Panc1 (cell line): ENCODE data around the gene IGF2R. TPM values are rescaled to one million over a fixed set of nuclear protein-coding genes. Genes with fewer than 3 reads are reported as not detected.
A peak's percentile ranks its signal among the peaks of the same experiment; 100 is the strongest.
"Not testable (repeated sequence)": the region's sequence is repeated elsewhere in the genome, so short reads cannot be mapped to it uniquely, and the experiment has no call there.

Experiments used
- ATAC-seq: fragments of 200-7000 bp; cut with Tn5 transposase; 2 replicates; pipeline ENCODE4 v1.9.1; 2020; ENCODE audit warnings: mild to moderate bottlenecking, moderate library complexity
- BruUV-seq: library from RNA; stranded (reverse); fragments of 400-500 nt; replicated peaks from 2 replicates; lab custom pipeline; 2021; lab: Mats Ljungman, UMichigan
- CTCF ChIA-PET: fragments of 300-600 bp; sonication (Branson Sonifier 250); formaldehyde crosslinking; loops from one replicate; lab custom pipeline; 2022; ENCODE audit warnings: antibody characterized with exemption; lab: Charles Lee
- POLR2A ChIA-PET: fragments of 300-600 bp; sonication (Branson Sonifier 250); formaldehyde crosslinking; loops from one replicate; lab custom pipeline; 2022; ENCODE audit warnings: antibody characterized with exemption; lab: Charles Lee
- DNase-seq: peaks from one replicate; pipeline ENCODE4 v3.0.0-alpha.2; 2010; ENCODE audit warnings: low read depth, low spot score
- H3K27ac ChIP-seq: 2 replicates; pipeline ENCODE4 v1.5.1; 2011; ENCODE audit warnings: mild to moderate bottlenecking, low read length, inconsistent platforms
- H3K27me3 ChIP-seq: fragments of 200-500 bp; sonication (Bioruptor generic); 2 replicates; pipeline ENCODE4 v1.6.0; 2014; ENCODE audit warnings: low read length, inconsistent platforms; ENCODE audit not compliant: control insufficient read depth, insufficient read depth
- H3K36me3 ChIP-seq: fragments of 200-500 bp; sonication (Bioruptor generic); 2 replicates; pipeline ENCODE4 v1.5.1; 2014; ENCODE audit warnings: inconsistent platforms, mild to moderate bottlenecking, low read length, moderate library complexity; ENCODE audit not compliant: control insufficient read depth, insufficient read depth
- H3K4me1 ChIP-seq: 2 replicates; pipeline ENCODE4 v1.5.1; 2011; ENCODE audit warnings: inconsistent platforms, mild to moderate bottlenecking, low read length, moderate library complexity; ENCODE audit not compliant: control insufficient read depth, insufficient read depth
- H3K4me3 ChIP-seq, 2 experiments: 2 replicates each; pipeline ENCODE4 v1.5.1; 2011 to 2012; ENCODE audit warnings: low read depth in 2 of 2, low read length in 2 of 2, mild to moderate bottlenecking in 2 of 2, inconsistent platforms in 1 of 2, moderate library complexity in 1 of 2
- H3K9me3 ChIP-seq: fragments of 200-500 bp; sonication (Bioruptor generic); 2 replicates; pipeline ENCODE4 v1.5.1; 2014; ENCODE audit warnings: low read depth, mild to moderate bottlenecking, inconsistent platforms, low read length, moderate library complexity; ENCODE audit not compliant: control insufficient read depth, insufficient read depth
- CTCF ChIP-seq: fragments of 450-650 bp; IDR thresholded peaks from 2 replicates; pipeline ENCODE4 v1.5.1; 2017; ENCODE audit warnings: mild to moderate bottlenecking
- POLR2AphosphoS5 ChIP-seq: IDR thresholded peaks from 2 replicates; pipeline ENCODE4 v1.6.1; 2012; ENCODE audit warnings: mild to moderate bottlenecking, low read depth, low read length, moderate library complexity
- REST ChIP-seq, 2 experiments: IDR thresholded peaks; 2 replicates each; pipeline ENCODE4 v1.6.1; 2011 to 2012; ENCODE audit warnings: low read depth in 2 of 2, control low read depth in 1 of 2, low read length in 1 of 2, mild to moderate bottlenecking in 1 of 2, moderate library complexity in 1 of 2; ENCODE audit not compliant: insufficient read depth in 1 of 2
- SIN3A ChIP-seq: IDR thresholded peaks from 2 replicates; pipeline ENCODE4 v1.6.1; 2012; ENCODE audit warnings: low read depth, mild to moderate bottlenecking, low read length, moderate library complexity, borderline replicate concordance; ENCODE audit not compliant: insufficient read depth
- TCF7L2 ChIP-seq: IDR thresholded peaks from 2 replicates; pipeline ENCODE4 v1.6.1; 2011; ENCODE audit warnings: mild to moderate bottlenecking, low read depth, low read length, inconsistent platforms
- in situ Hi-C: cut with HindIII; loops from 2 replicates; pipeline ENCODE4 v1.10.0; 2016; ENCODE audit warnings: low sequenced_read_pairs, low pct_unique_long_range_greater_than_20kb
- intact Hi-C: fragments of 100-400 bp; cut with micrococcal nuclease; formaldehyde crosslinking; loops from one replicate; pipeline ENCODE4 v1.10.0; 2022; ENCODE audit not compliant: unreplicated experiment
- total RNA-seq: library from RNA; stranded (reverse); gene quantifications from one replicate; pipeline ENCODE4 v1.2.1, GENCODE V29; 2021; ENCODE audit not compliant: unreplicated experiment

IGF2R gene
- total RNA-seq, 1 experiment from 2014 or later, result 163 TPM

- BruUV-seq, result no TSS peak
- TF ChIP-seq CTCF (no peak), SIN3A (no peak), REST (IDR thresholded peaks at IDR 0.05; ENCODE audit: insufficient read depth in 1 of 2, low read depth in 2 of 2, low read length in 1 of 2) (no peak), POLR2AphosphoS5 (no peak), TCF7L2 (no peak)
- DNase-seq (no peak), ATAC-seq (no peak)
- intact Hi-C loops (no loop called here), in situ Hi-C loops (no loop called here)
- no peaks in the 10 kb centered on the region; the same call in 1 of the 2 replicates for H3K36me3 ChIP-seq
- H3K9me3 ChIP-seq, result no peaks in the 10 kb centered on the region
- CTCF ChIA-PET, result no interaction called here
- H3K4me3 ChIP-seq, result no peak overlapping the region
- POLR2A ChIA-PET, result no interaction called here
- no peak overlapping the region for H3K27ac ChIP-seq
- H3K4me1 ChIP-seq, result peaks cover 10% of the 10 kb centered on the region
- H3K27me3 ChIP-seq, result peaks cover 4% of the 10 kb centered on the region; the same call in 1 of the 2 replicates
Observed at GRCh38 chr6:159966981-159967380, 1.9 kb upstream of the IGF2R start.

- in situ Hi-C loops, BruUV-seq, CTCF ChIA-PET, ATAC-seq, H3K4me3 ChIP-seq, DNase-seq, H3K27me3 ChIP-seq, intact Hi-C loops, H3K36me3 ChIP-seq, H3K9me3 ChIP-seq, POLR2A ChIA-PET: not testable (repeated sequence)
- Histone ChIP-seq H3K4me1 (peaks cover 16% of the 10 kb centered on the region), H3K27ac (peak overlapping the region; percentile 96; the same call in 1 of the 2 replicates)
Observed at GRCh38 chr6:159967621-159968020, 1.3 kb upstream of the IGF2R start.

- TF ChIP-seq CTCF, result no peak
- no peak for TF ChIP-seq TCF7L2
- TF ChIP-seq REST (IDR thresholded peaks at IDR 0.05; ENCODE audit: insufficient read depth in 1 of 2, low read depth in 2 of 2, low read length in 1 of 2), result no peak
- 0 out of 2 replicates have a peak, but pooled peaks have one; percentile 48 for TF ChIP-seq SIN3A
- intact Hi-C loops, result no loop called here
Observed at GRCh38 chr6:159969204-159969912, 476 bp downstream of the IGF2R start.

More at GRCh38 chr6:159969204-159969912, 476 bp downstream of the IGF2R start:
- no peak for DNase-seq
- Histone ChIP-seq H3K4me3 (peak overlapping the region; percentile 63 to 83), H3K27ac (peak overlapping the region; percentile 87), H3K27me3 (no peaks in the 10 kb centered on the region; the same call in 1 of the 2 replicates), H3K4me1 (peaks cover 30% of the 10 kb centered on the region), H3K9me3 (no peaks in the 10 kb centered on the region), H3K36me3 (no peaks in the 10 kb centered on the region; the same call in 1 of the 2 replicates)
- CTCF ChIA-PET, result no interaction called here
- BruUV-seq, result no TSS peak
- ATAC-seq, result peak; percentile 70
- in situ Hi-C loops, result no loop called here
- POLR2A ChIA-PET, result interaction anchor here (0.6 to 0.7 kb wide), 2 partner anchors 85 to 179 kb away, joined by 3 to 4 read pairs; partner anchors contain the start of gene MRPL18
